Liver (tissue), 9 donors: ENCODE results near the gene PTMA. TPM values are rescaled to one million over a fixed set of nuclear protein-coding genes. Genes with fewer than 3 reads are reported as not detected.

Source experiments
- DNase-seq: peaks from one replicate; pipeline ENCODE4 v3.0.0-alpha.2; 2017; ENCODE audit warnings: low spot score
- H3K27ac ChIP-seq, 2 donors: one replicate each; pipeline ENCODE4 v1.7.0; 2013; ENCODE audit warnings: inconsistent platforms in 2 of 2, low read length in 2 of 2, control low read depth in 1 of 2, low read depth in 1 of 2, mild to moderate bottlenecking in 1 of 2
- H3K27me3 ChIP-seq, 4 donors: one replicate each; pipeline versions ENCODE4 v1.6.1 to v1.7.0; 2013; ENCODE audit warnings: low read length in 3 of 4, inconsistent platforms in 1 of 4, mild to moderate bottlenecking in 1 of 4, moderate library complexity in 1 of 4; ENCODE audit not compliant: control insufficient read depth in 4 of 4, insufficient read depth in 4 of 4
- H3K36me3 ChIP-seq, 4 donors: one replicate each; pipeline versions ENCODE4 v1.6.1 to v1.7.0; 2013; ENCODE audit warnings: low read length in 3 of 4, mild to moderate bottlenecking in 3 of 4, low read depth in 1 of 4, moderate library complexity in 1 of 4; ENCODE audit not compliant: control insufficient read depth in 4 of 4, insufficient read depth in 3 of 4
- H3K4me1 ChIP-seq, 4 donors: one replicate each; pipeline versions ENCODE4 v1.6.1 to v1.7.0; 2013; ENCODE audit warnings: low read length in 3 of 4, mild to moderate bottlenecking in 3 of 4, moderate library complexity in 1 of 4; ENCODE audit not compliant: control insufficient read depth in 4 of 4, insufficient read depth in 4 of 4
- H3K4me3 ChIP-seq, 3 donors: one replicate each; pipeline versions ENCODE4 v1.6.1 to v1.7.0; 2013; ENCODE audit warnings: low read length in 3 of 3, control low read depth in 1 of 3, low read depth in 1 of 3, mild to moderate bottlenecking in 1 of 3
- H3K9ac ChIP-seq, 2 donors: one replicate each; pipeline ENCODE4 v1.7.0; 2013; ENCODE audit warnings: low read length in 2 of 2, mild to moderate bottlenecking in 2 of 2, moderate library complexity in 2 of 2, control low read depth in 1 of 2, low read depth in 1 of 2
- H3K9me3 ChIP-seq, 4 donors: one replicate each; pipeline versions ENCODE4 v1.6.1 to v1.7.0; 2013; ENCODE audit warnings: low read length in 3 of 4; ENCODE audit not compliant: control insufficient read depth in 4 of 4
- ATF3 ChIP-seq: IDR thresholded peaks from 2 replicates; pipeline ENCODE4 v1.6.1; 2016; ENCODE audit warnings: antibody characterized with exemption
- EGR1 ChIP-seq, 2 donors: IDR thresholded peaks; 2 replicates each; pipeline ENCODE4 v1.6.1; 2016 to 2018; ENCODE audit warnings: antibody characterized with exemption in 2 of 2, low read depth in 2 of 2
- FOXA1 ChIP-seq: IDR thresholded peaks from 2 replicates; pipeline ENCODE4 v1.6.1; 2016; ENCODE audit warnings: antibody characterized with exemption
- FOXA2 ChIP-seq: IDR thresholded peaks from 2 replicates; pipeline ENCODE4 v1.6.1; 2016; ENCODE audit warnings: antibody characterized with exemption
- GABPA ChIP-seq, 2 donors: IDR thresholded peaks in 1 of 2; conservative IDR thresholded peaks in 1 of 2; 2 replicates each; pipeline ENCODE4 v1.6.1; 2016; ENCODE audit warnings: antibody characterized with exemption in 2 of 2, mild to moderate bottlenecking in 1 of 2, moderate library complexity in 1 of 2
- HNF4A ChIP-seq, 2 donors: conservative IDR thresholded peaks; 2 replicates each; pipeline ENCODE4 v1.6.1; 2016; ENCODE audit warnings: antibody characterized with exemption in 2 of 2, mild to moderate bottlenecking in 2 of 2
- HNF4G ChIP-seq: IDR thresholded peaks from 2 replicates; pipeline ENCODE4 v1.6.1; 2016; ENCODE audit warnings: antibody characterized with exemption
- JUND ChIP-seq, 2 donors: IDR thresholded peaks; 2 replicates each; pipeline ENCODE4 v1.6.1; 2016; ENCODE audit warnings: antibody characterized with exemption in 2 of 2
- MAX ChIP-seq: IDR thresholded peaks from 2 replicates; pipeline ENCODE4 v1.6.1; 2016; ENCODE audit warnings: antibody characterized with exemption
- NR2F2 ChIP-seq: IDR thresholded peaks from 2 replicates; pipeline ENCODE4 v1.6.1; 2016; ENCODE audit warnings: antibody characterized with exemption
- RAD21 ChIP-seq, 2 donors: IDR thresholded peaks; 2 replicates each; pipeline ENCODE4 v1.6.1; 2016; ENCODE audit warnings: antibody characterized with exemption in 2 of 2, mild to moderate bottlenecking in 2 of 2
- REST ChIP-seq: IDR thresholded peaks from 2 replicates; pipeline ENCODE4 v1.6.1; 2016; ENCODE audit warnings: antibody characterized with exemption, mild to moderate bottlenecking
- RXRA ChIP-seq, 2 donors: IDR thresholded peaks; 2 replicates each; pipeline ENCODE4 v1.6.1; 2017 to 2018; ENCODE audit warnings: antibody characterized with exemption in 2 of 2, mild to moderate bottlenecking in 1 of 2
- SP1 ChIP-seq: IDR thresholded peaks from 2 replicates; pipeline ENCODE4 v1.6.1; 2018; ENCODE audit warnings: antibody characterized with exemption, mild to moderate bottlenecking
- TAF1 ChIP-seq: conservative IDR thresholded peaks from 2 replicates; pipeline ENCODE4 v1.6.1; 2016; ENCODE audit warnings: antibody characterized with exemption, mild to moderate bottlenecking
- YY1 ChIP-seq: IDR thresholded peaks from 2 replicates; pipeline ENCODE4 v1.6.1; 2016; ENCODE audit warnings: antibody characterized with exemption, mild to moderate bottlenecking
- WGBS: extraction: QIAGEN DNeasy Blood & Tissue Kit; methylation state at CpG from one replicate; pipeline ENCODE4 v1.1.7; 2013; 5-methylcytosine and 5-hydroxymethylcytosine counted together
- polyA plus RNA-seq, 2 donors: library from polyadenylated mRNA; stranded (reverse) in 1 of 2; unstranded in 1 of 2; fragments of 200-250 nt in 1 of 2; fragments of >200 nt in 1 of 2; fragmentation: Nextera tagmentation in 1 of 2; extraction: Ambion mirVana in 1 of 2; gene quantifications; one replicate each; pipeline versions ENCODE4 v1.2.1 to v1.2.3, GENCODE V29; 2013 to 2015
- total RNA-seq, 2 donors: library from RNA; depleted of rRNA; stranded (reverse); fragments of >200 nt; gene quantifications; one replicate each; pipeline ENCODE4 v1.2.3, GENCODE V29; 2014
- TF ChIP-seq, protein P1 (sequence below): fragments of 150-350 bp; IDR thresholded peaks from 2 replicates; pipeline ENCODE4 v1.5.1; 2017; ENCODE audit warnings: improper control_type of control experiment, low read depth, low read length; ENCODE audit not compliant: missing input control
- TF ChIP-seq, protein P2 (sequence below): IDR thresholded peaks from 2 replicates; pipeline ENCODE4 v1.6.1; 2016; ENCODE audit warnings: antibody characterized with exemption
- donor health status: healthy.
- donor health status: healthy.
- donor health status: healthy.
- donor health status: healthy.
- donor health status: healthy.

Gene PTMA
- total and polyA plus RNA-seq, 4 donors: 201 to 523 (median 366) TPM

GRCh38 chr2:231687961-231688360, 20.4 kb upstream of the PTMA start:
- H3K36me3 ChIP-seq: no peaks in the 10 kb centered on the region
- no peak overlapping the region for H3K27ac ChIP-seq
- DNase-seq: no peak
- H3K4me3 ChIP-seq: no peak overlapping the region
- TF ChIP-seq FOXA2 (no peak), MAX (no peak), GABPA (IDR thresholded peaks at IDR 0.05 in 1 of 2, conservative IDR thresholded peaks at IDR 0.05 in 1 of 2) (no peak), HNF4G (no peak), ATF3 (no peak), NR2F2 (no peak), YY1 (no peak), HNF4A (conservative IDR thresholded peaks at IDR 0.05) (no peak), TAF1 (no peak), EGR1 (IDR thresholded peaks at IDR 0.05; ENCODE audit: low read depth in 2 of 2) (no peak), REST (no peak), FOXA1 (no peak), RAD21 (IDR thresholded peaks at IDR 0.05) (no peak), SP1 (no peak), RXRA (IDR thresholded peaks at IDR 0.05) (no peak), JUND (IDR thresholded peaks at IDR 0.05) (no peak)
- TF ChIP-seq, protein P1, sequence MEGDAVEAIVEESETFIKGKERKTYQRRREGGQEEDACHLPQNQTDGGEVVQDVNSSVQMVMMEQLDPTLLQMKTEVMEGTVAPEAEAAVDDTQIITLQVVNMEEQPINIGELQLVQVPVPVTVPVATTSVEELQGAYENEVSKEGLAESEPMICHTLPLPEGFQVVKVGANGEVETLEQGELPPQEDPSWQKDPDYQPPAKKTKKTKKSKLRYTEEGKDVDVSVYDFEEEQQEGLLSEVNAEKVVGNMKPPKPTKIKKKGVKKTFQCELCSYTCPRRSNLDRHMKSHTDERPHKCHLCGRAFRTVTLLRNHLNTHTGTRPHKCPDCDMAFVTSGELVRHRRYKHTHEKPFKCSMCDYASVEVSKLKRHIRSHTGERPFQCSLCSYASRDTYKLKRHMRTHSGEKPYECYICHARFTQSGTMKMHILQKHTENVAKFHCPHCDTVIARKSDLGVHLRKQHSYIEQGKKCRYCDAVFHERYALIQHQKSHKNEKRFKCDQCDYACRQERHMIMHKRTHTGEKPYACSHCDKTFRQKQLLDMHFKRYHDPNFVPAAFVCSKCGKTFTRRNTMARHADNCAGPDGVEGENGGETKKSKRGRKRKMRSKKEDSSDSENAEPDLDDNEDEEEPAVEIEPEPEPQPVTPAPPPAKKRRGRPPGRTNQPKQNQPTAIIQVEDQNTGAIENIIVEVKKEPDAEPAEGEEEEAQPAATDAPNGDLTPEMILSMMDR: no peak
- TF ChIP-seq, protein P2, sequence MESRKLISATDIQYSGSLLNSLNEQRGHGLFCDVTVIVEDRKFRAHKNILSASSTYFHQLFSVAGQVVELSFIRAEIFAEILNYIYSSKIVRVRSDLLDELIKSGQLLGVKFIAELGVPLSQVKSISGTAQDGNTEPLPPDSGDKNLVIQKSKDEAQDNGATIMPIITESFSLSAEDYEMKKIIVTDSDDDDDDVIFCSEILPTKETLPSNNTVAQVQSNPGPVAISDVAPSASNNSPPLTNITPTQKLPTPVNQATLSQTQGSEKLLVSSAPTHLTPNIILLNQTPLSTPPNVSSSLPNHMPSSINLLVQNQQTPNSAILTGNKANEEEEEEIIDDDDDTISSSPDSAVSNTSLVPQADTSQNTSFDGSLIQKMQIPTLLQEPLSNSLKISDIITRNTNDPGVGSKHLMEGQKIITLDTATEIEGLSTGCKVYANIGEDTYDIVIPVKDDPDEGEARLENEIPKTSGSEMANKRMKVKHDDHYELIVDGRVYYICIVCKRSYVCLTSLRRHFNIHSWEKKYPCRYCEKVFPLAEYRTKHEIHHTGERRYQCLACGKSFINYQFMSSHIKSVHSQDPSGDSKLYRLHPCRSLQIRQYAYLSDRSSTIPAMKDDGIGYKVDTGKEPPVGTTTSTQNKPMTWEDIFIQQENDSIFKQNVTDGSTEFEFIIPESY: no peak
- WGBS: 96% methylated on average over 4 of the region's 4 CpGs
- no peaks in the 10 kb centered on the region for H3K27me3 ChIP-seq
- peaks cover 0 to 4% (median 0%) of the 10 kb centered on the region in 4 donors for H3K4me1 ChIP-seq
- H3K9me3 ChIP-seq: no peaks in the 10 kb centered on the region
- H3K9ac ChIP-seq: no peak overlapping the region
